ENCODE measurements around the gene TIMM17A.
A peak's percentile ranks its signal among the peaks of the same experiment; 100 is the strongest.

The TIMM17A gene

DNA sequence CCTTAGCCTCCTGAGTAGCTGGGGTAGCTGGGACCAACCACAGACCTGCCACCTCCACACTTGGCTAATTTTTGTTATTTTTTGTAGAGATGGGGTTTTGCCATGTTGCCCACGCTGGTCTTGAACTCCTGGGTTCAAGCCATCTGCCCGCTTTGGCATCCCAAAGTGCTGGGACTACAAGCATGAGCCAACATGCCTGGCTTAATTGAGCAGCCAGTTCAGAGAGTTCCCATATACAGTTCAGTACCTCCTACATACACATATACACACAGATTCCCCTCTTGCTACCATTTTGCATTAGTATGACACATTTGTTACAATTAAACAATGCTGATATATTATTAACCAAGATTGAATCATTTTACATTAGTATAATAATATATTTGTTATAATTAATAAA, 30.1 kb downstream of the TIMM17A start:
- DNase-seq = no peak

DNA sequence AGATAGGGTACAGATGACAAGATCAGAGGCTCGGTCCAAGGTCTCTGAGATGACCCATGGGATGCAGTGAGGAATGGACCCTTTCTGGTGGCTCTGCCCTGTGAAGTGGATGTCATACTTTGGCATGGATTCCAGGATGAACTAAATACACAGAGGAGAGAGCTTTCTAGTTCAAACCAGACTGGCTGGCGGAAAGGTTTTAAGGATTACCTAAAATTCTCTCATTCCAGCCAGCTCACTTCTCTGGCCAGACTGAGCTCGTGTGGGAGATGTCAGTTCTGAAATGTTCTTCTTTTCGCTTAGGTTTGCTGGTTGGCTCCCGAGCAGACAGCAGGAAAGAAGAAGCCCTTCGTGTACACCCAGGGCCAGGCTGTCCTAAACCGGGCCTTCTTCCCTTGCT, 33.3 kb downstream of the TIMM17A start:
- DNase-seq = no peak

GRCh38 chr1:201989354-201990128, 34.2 kb downstream of the TIMM17A start:
- no peak for DNase-seq

DNA sequence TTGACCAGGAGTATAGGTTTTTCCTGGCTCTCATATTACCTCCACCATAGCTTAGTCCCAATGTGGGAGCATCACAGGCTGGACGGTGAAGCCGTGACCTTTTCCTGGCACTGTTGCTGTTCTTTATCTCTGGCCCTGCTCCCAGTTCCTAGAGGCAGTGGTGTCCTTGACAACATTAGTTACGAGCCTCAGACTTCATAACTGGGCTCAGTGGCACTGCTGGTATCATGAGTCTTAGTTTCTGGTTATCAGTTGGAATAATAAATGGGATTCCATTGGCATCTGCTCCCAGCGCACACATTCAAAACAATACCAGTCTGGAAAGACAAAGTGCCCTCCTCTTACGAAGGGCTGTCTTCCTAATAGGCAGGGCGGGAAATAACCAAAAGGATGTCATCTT, 35.1 kb downstream of the TIMM17A start:
- no peak for DNase-seq

GRCh38 chr1:201999625-202000238, 44.4 kb downstream of the TIMM17A start:
- DNase-seq = peak; percentile 81

DNA sequence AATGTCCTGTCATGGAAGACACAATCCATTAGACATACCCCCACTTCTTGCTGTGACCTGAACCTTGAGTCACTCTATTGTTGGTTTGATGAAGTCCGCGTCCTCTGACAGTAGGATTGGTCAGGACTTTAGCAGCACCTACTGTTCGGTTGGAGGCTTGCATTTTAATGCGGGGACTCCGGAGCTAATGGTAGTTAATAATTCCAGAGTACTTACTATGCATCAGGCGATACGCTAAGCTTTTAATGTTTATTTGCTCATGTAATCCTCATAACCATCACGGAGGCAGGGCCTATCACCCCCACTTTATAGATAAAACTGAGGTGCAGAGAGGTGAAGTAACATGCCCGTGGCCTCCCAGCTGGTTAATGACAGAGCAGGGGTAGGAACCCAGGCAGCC, 47.2 kb downstream of the TIMM17A start:
- no peak for DNase-seq

GRCh38 chr1:202004711-202005110, 49.4 kb downstream of the TIMM17A start:
- no peak for DNase-seq

DNA sequence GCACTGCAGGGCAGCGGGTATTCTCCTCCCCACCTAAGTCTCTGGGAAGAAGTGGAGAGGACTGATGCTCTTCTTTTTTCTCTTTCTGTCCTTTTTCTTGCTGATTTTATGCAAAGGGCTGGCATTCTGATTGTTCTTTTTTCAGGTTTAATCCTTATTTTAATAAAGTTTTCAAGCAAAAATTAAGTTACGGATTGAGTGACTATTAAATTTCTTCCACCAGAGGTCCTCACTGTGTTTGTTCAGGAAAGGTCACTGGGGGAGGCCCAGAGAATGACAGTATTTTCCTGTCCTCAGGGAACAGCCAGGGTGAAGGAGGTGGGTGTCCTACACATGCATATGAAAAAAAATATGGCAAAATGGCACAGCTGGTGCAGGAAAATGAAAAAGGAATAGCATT, 50.7 kb downstream of the TIMM17A start:
- no peak for DNase-seq

DNA sequence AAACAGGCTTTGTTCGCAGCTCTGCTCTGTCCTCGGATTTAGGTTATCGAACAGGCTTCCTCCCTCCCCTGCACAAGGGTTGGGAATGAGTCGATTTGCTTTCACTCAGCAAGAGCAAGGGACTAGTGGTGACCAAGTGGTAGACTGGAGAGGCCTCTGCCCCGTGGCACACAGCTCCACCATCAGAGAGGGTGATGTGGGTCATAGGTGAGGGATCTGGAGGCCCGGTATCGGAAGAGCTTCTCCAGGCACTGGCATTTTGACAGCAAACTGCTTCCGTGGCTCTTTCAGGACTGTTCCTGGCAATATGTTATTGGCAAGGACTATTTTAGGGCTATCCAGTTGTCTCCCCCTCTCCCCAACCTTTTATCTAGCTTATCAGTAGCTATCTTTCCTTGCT, 52.0 kb downstream of the TIMM17A start:
- no peak for DNase-seq

- DNase-seq = peak; percentile 88
Measured at GRCh38 chr1:202007805-202008489, 52.6 kb downstream of the TIMM17A start.

- peak; percentile 91 for DNase-seq
Measured at GRCh38 chr1:202009326-202010179, 54.2 kb downstream of the TIMM17A start.

GRCh38 chr1:202010180-202011015, 55.1 kb downstream of the TIMM17A start, which contains the start of gene ELF3:
Gene ELF3 (plus strand): TSS chr1:202010587. CDS start chr1:202011137, 550 bp downstream.
- peak; percentile 98 for DNase-seq

DNA sequence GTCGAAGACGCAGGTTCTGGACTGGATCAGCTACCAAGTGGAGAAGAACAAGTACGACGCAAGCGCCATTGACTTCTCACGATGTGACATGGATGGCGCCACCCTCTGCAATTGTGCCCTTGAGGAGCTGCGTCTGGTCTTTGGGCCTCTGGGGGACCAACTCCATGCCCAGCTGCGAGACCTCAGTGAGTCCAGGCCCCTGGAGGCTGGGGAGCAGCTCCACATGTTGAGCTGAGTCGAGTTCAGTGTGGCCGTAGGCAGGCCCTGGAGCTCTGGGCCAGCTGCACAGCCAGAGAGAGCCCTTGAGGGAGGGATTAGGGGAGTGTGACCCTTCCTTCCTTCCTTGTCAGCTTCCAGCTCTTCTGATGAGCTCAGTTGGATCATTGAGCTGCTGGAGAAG, 56.7 kb downstream of the TIMM17A start:
- DNase-seq = no peak

DNA sequence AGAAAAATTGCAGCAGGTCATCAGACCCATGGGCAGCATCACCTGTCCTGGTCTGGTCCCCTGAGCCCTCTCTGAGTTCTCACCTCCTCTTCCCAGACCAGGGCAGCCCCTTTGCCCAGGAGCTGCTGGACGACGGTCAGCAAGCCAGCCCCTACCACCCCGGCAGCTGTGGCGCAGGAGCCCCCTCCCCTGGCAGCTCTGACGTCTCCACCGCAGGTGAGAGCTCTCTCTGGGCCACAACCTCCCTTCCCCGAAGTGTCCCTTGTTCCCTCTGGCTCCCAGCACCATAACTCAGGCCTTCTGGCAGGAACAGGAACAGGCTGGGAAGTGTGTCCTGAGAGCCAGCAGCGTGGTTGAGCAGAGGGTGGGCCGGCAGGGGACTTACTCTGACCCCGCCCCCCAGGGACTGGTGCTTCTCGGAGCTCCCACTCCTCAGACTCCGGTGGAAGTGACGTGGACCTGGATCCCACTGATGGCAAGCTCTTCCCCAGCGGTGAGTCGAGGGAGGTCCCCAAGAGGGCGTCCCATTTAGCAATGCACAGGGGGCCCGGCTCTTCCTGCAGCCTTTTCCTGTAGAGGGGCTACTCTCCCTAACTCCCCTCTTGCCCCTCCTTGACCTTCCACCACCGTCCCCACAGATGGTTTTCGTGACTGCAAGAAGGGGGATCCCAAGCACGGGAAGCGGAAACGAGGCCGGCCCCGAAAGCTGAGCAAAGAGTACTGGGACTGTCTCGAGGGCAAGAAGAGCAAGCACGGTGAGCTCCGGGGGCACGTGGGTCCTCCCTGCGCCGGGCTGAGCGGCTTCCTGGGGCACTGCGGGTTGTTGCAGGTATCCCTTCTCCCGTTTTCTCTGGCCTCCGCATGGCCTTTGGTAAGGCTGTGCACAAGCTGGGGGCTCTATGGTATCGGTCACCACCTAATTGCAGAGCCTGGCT, 57.5 kb downstream of the TIMM17A start:
- no peak for DNase-seq

GRCh38 chr1:202013603-202014002, 58.3 kb downstream of the TIMM17A start:
- DNase-seq = no peak

- no peak for DNase-seq
Measured at GRCh38 chr1:202014060-202014459, 58.8 kb downstream of the TIMM17A start.

- DNase-seq = no peak
Measured at GRCh38 chr1:202014915-202015661, 59.8 kb downstream of the TIMM17A start.

- DNase-seq = no peak
Measured at GRCh38 chr1:202015662-202015937, 60.3 kb downstream of the TIMM17A start.

DNA sequence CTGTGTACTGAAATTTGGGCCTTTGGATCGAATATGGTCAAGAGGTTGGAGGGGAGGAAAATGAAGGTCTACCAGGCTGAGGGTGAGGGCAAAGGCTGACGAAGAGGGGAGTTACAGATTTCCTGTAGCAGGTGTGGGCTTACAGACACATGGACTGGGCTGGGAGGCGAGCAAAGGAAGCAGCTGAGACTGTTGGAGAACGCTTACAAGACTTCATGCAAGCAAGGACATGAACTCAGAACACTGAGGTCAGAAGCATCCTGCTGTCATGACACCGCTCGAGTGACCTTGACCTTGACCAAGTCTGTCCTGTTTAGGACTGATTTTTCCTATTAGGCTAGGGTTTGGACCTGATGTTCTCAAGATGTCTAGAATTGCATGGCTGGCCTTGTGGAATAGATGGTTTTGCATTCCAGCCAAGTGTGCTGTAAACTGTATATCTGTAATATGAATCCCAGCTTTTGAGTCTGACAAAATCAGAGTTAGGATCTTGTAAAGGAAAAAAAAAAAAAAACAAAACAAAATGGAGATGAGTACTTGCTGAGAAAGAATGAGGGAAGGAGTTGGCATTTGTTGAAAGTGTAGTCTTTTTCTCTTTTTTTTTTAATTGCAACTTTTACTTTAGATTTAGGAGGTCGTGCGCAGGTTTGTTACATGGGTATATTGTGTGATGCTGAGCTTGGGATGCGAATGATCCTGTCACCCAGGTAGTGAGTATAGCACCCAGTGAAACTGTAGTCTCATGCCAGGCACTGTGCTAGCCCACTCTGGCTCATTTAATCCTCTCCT, 60.9 kb downstream of the TIMM17A start:
- no peak for DNase-seq
